HepG2 (cell line): ENCODE data around the gene DDX39B. TPM values are rescaled to one million over a fixed set of nuclear protein-coding genes. Genes with fewer than 3 reads are reported as not detected.

ENCODE experiments used
- BATF2 ChIP-seq: sonication (generic); formaldehyde crosslinking; IDR thresholded peaks from 2 replicates; pipeline ENCODE4 v1.8.0; 2022; ENCODE audit warnings: mild to moderate bottlenecking, missing genetic modification reagents, moderate library complexity
- ELK4 ChIP-seq: sonication (generic); formaldehyde crosslinking; IDR thresholded peaks from 2 replicates; pipeline ENCODE4 v1.9.0; 2021; ENCODE audit warnings: missing genetic modification reagents, borderline replicate concordance
- ESRRA ChIP-seq: sonication (generic); formaldehyde crosslinking; IDR thresholded peaks from 2 replicates; pipeline ENCODE4 v1.5.1; 2020; ENCODE audit warnings: mild to moderate bottlenecking, low read depth, missing genetic modification reagents
- HCFC1 ChIP-seq: fragments of 150-350 bp; IDR thresholded peaks from 2 replicates; pipeline ENCODE4 v1.6.1; 2014; ENCODE audit warnings: low read depth, low read length
- MBNL3 ChIP-seq: fragments of 250-450 bp; sonication (Bioruptor Pico); conservative IDR thresholded peaks from 2 replicates; pipeline ENCODE4 v1.8.0; 2022; ENCODE audit warnings: mild to moderate bottlenecking, inconsistent platforms
- PHF20 ChIP-seq: sonication (generic); formaldehyde crosslinking; IDR thresholded peaks from 2 replicates; pipeline ENCODE4 v1.5.0; 2020; ENCODE audit warnings: mild to moderate bottlenecking, missing genetic modification reagents
- PHF21A ChIP-seq: sonication (generic); formaldehyde crosslinking; IDR thresholded peaks from 2 replicates; pipeline ENCODE4 v1.5.0; 2020; ENCODE audit warnings: mild to moderate bottlenecking, missing genetic modification reagents
- TFAP4 ChIP-seq: sonication (generic); IDR thresholded peaks from 2 replicates; pipeline ENCODE4 v1.6.1; 2016; ENCODE audit warnings: low read depth, borderline replicate concordance
- TSC22D2 ChIP-seq: sonication (generic); formaldehyde crosslinking; IDR thresholded peaks from 2 replicates; pipeline ENCODE4 v1.5.1; 2020; ENCODE audit warnings: missing genetic modification reagents, mild to moderate bottlenecking, borderline replicate concordance
- ZBTB21 ChIP-seq: sonication (generic); formaldehyde crosslinking; IDR thresholded peaks from 2 replicates; pipeline ENCODE4 v1.4.0; 2020; ENCODE audit warnings: missing genetic modification reagents
- ZIK1 ChIP-seq: sonication (generic); formaldehyde crosslinking; IDR thresholded peaks from 2 replicates; pipeline ENCODE4 v1.5.0; 2020; ENCODE audit warnings: mild to moderate bottlenecking, low read depth, missing genetic modification reagents, borderline replicate concordance
- ZNF20 ChIP-seq: sonication (generic); formaldehyde crosslinking; IDR thresholded peaks from 2 replicates; pipeline ENCODE4 v1.4.0; 2020; ENCODE audit warnings: mild to moderate bottlenecking, moderate library complexity, missing genetic modification reagents
- ZNF33B ChIP-seq: sonication (generic); formaldehyde crosslinking; IDR thresholded peaks from 2 replicates; pipeline ENCODE4 v1.5.1; 2020; ENCODE audit warnings: mild to moderate bottlenecking, missing genetic modification reagents
- ZNF800 ChIP-seq: sonication (generic); formaldehyde crosslinking; IDR thresholded peaks from 2 replicates; pipeline ENCODE4 v1.4.0; 2020; ENCODE audit warnings: missing genetic modification reagents
- ZSCAN21 ChIP-seq: sonication (generic); formaldehyde crosslinking; IDR thresholded peaks from 2 replicates; pipeline ENCODE4 v1.8.0; 2022; ENCODE audit warnings: mild to moderate bottlenecking, missing genetic modification reagents, moderate library complexity, borderline replicate concordance
- ZSCAN22 ChIP-seq: sonication (generic); formaldehyde crosslinking; IDR thresholded peaks from 2 replicates; pipeline ENCODE4 v1.4.0; 2020; ENCODE audit warnings: mild to moderate bottlenecking, missing genetic modification reagents
- polyA plus RNA-seq, 8 experiments: library from polyadenylated mRNA; depleted of rRNA in 3 of 8; stranded (reverse) in 7 of 8; unstranded in 1 of 8; fragments of >200 nt; fragmentation: Illumina TruSeq in 4 of 8; extraction: Trizol in 4 of 8; gene quantifications; 2 replicates each; pipeline versions ENCODE4 v1.2.1 to v1.2.3, GENCODE V29; 2011 to 2016; ENCODE audit warnings: low read depth in 4 of 8, missing spikeins in 1 of 8, mixed read lengths in 1 of 8; ENCODE audit not compliant: insufficient read depth in 1 of 8
- total RNA-seq, 5 experiments: library from RNA; depleted of rRNA; stranded (reverse); fragments of >200 nt; fragmentation: Illumina TruSeq; extraction: Trizol; gene quantifications; 2 replicates each; pipeline ENCODE4 v1.2.3, GENCODE V29; 2016; ENCODE audit warnings: low read depth in 1 of 5
- TF ChIP-seq, protein P1 (sequence below): sonication (generic); formaldehyde crosslinking; IDR thresholded peaks from 2 replicates; pipeline ENCODE4 v1.4.0; 2020; ENCODE audit warnings: mild to moderate bottlenecking, missing genetic modification reagents

The DDX39B gene
- total and polyA plus RNA-seq, 2 of the 13 experiments (the other 11 are each of a cell fraction or from before 2014, with no cell fraction given): 570 to 678 TPM

DNA sequence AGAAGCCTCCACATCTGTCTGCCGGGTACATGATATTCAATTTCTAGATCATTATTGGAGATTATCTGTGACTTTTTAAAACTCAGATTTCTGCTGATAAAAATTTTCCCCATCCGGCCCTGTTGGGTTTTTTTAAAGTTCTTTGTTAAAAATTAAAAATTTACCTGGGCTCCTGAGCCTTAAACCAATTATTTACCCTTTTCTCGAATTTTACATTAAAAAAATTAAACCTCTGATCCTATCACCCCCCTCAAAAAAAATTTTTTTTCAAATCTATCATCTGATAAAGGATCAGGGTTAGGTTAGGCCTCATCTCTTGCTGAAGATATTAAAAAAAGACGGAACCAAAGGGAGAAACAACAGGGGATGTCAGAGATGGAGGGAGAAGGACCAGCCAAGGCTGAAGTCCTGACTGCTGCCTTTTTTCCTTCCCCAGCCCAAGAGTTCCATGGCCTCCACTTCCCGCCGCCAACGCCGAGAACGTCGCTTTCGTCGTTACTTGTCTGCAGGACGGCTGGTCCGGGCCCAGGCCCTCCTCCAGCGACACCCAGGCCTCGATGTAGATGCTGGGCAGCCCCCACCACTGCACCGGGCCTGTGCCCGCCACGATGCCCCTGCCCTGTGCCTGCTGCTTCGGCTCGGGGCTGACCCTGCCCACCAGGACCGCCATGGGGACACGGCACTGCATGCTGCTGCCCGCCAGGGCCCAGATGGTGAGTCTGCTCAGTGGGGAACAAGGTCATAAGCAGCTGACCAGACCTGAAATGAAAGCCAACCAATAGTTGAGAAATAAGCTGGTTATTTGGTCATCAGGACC, 6.1 kb upstream of the DDX39B start (continued):
- TF ChIP-seq ZNF800 (no peak), ZSCAN22 (CRISPR knock-in tag) (no peak), TFAP4 (no peak), ZIK1 (CRISPR knock-in tag) (no peak), TSC22D2 (CRISPR knock-in tag) (no peak), ZBTB21 (CRISPR knock-in tag) (no peak), PHF20 (CRISPR knock-in tag) (no peak), MBNL3 (CRISPR knock-in tag) (no peak), BATF2 (CRISPR knock-in tag) (0 out of 2 replicates have a peak, but pooled peaks have one; percentile 19), ZNF33B (CRISPR knock-in tag) (0 out of 2 replicates have a peak, but pooled peaks have one; percentile 62), ESRRA (CRISPR knock-in tag) (no peak), HCFC1 (no peak), ZNF20 (CRISPR knock-in tag) (0 out of 2 replicates have a peak, but pooled peaks have one; percentile 41), PHF21A (CRISPR knock-in tag) (no peak), ZSCAN21 (CRISPR knock-in tag) (0 out of 2 replicates have a peak, but pooled peaks have one; percentile 12), ELK4 (CRISPR knock-in tag) (no peak)
- TF ChIP-seq, protein P1, sequence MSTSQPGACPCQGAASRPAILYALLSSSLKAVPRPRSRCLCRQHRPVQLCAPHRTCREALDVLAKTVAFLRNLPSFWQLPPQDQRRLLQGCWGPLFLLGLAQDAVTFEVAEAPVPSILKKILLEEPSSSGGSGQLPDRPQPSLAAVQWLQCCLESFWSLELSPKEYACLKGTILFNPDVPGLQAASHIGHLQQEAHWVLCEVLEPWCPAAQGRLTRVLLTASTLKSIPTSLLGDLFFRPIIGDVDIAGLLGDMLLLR: no peak
